Measurements from ENCODE around the gene UVRAG.

GRCh38 chr11:76158394-76159302, 343.6 kb downstream of the UVRAG start:
- TF ChIP-seq CTCF (optimal IDR thresholded peaks at IDR 0.05 in 1 of 3, IDR thresholded peaks at IDR 0.05 in 1 of 3, conservative IDR thresholded peaks at IDR 0.05 in 1 of 3; ENCODE audit: extremely low read depth in 1 of 3, insufficient read depth in 2 of 3, low read length in 3 of 3) (no peak), EZH2 (IDR thresholded peaks at IDR 0.05; ENCODE audit: low read length) (no peak)
